MM.1S (cell line): ENCODE measurements around the gene IL17RB.

ENCODE experiments used
- CTCF ChIP-seq: fragments of 300-600 bp; sonication (generic); IDR thresholded peaks from 2 replicates; pipeline ENCODE4 v1.5.1; 2016; ENCODE audit warnings: antibody characterized with exemption, low read length, mixed read lengths
- EZH2 ChIP-seq: fragments of 300-600 bp; sonication (generic); optimal IDR thresholded peaks from 2 replicates; pipeline ENCODE3; 2017; ENCODE audit warnings: low read depth, mild to moderate bottlenecking, antibody characterized with exemption, low read length, mixed read lengths
- EZH2phosphoT487 ChIP-seq: fragments of 300-600 bp; sonication (generic); IDR thresholded peaks from 2 replicates; pipeline ENCODE4 v1.6.1; 2018; ENCODE audit warnings: antibody characterized with exemption, low read length

GRCh38 chr3:53811143-53811927 is 35.0 kb upstream of the IL17RB start:
- TF ChIP-seq CTCF: no peak
- TF ChIP-seq EZH2: no peak
- no peak for TF ChIP-seq EZH2phosphoT487
